Kidney (tissue), 14 donors: Measurements from ENCODE around the gene OSBP2. TPM values are rescaled to one million over a fixed set of nuclear protein-coding genes. Genes with fewer than 3 reads are reported as not detected.
A peak's percentile ranks its signal among the peaks of the same experiment; 100 is the strongest.

Experiments
- DNase-seq, 5 donors: peaks; one replicate each; pipeline ENCODE4 v3.0.0-alpha.2; 2013 to 2020
- FAIRE-seq: peaks from 2 replicates; lab custom pipeline; 2012; peaks lifted over from hg19 to GRCh38; lab: Jason Lieb, UNC
- H3K27ac ChIP-seq, 2 donors: one replicate each; pipeline ENCODE4 v1.7.0; 2013; ENCODE audit warnings: low read depth in 2 of 2, low read length in 2 of 2, inconsistent platforms in 1 of 2
- H3K27me3 ChIP-seq: one replicate; pipeline ENCODE4 v1.7.1; 2013; ENCODE audit warnings: low read length, inconsistent platforms; ENCODE audit not compliant: control insufficient read depth, insufficient read depth
- H3K36me3 ChIP-seq, 3 donors: one replicate each; pipeline versions ENCODE4 v1.7.0 to v1.7.1; 2013; ENCODE audit warnings: low read length in 3 of 3, control low read depth in 1 of 3, inconsistent platforms in 1 of 3; ENCODE audit not compliant: insufficient read depth in 3 of 3, control insufficient read depth in 2 of 3
- H3K4me1 ChIP-seq, 3 donors: one replicate each; pipeline versions ENCODE4 v1.7.0 to v1.7.1; 2013; ENCODE audit warnings: low read length in 3 of 3, inconsistent platforms in 1 of 3, low read depth in 1 of 3; ENCODE audit not compliant: control insufficient read depth in 2 of 3, insufficient read depth in 2 of 3
- H3K4me3 ChIP-seq, 3 donors: one replicate each; pipeline versions ENCODE4 v1.7.0 to v1.8.1; 2013; ENCODE audit warnings: low read length in 3 of 3, control low read depth in 1 of 3, inconsistent platforms in 1 of 3
- H3K9ac ChIP-seq, 3 donors: one replicate each; pipeline versions ENCODE4 v1.7.0 to v1.7.1; 2013; ENCODE audit warnings: low read length in 3 of 3, control low read depth in 1 of 3, inconsistent platforms in 1 of 3
- H3K9me3 ChIP-seq, 3 donors: one replicate each; pipeline versions ENCODE4 v1.7.0 to v1.7.1; 2013; ENCODE audit warnings: low read length in 3 of 3, control low read depth in 1 of 3, inconsistent platforms in 1 of 3; ENCODE audit not compliant: control insufficient read depth in 2 of 3, insufficient read depth in 1 of 3
- CTCF ChIP-seq: IDR thresholded peaks from 3 replicates; pipeline ENCODE4 v1.5.1; 2012; ENCODE audit warnings: mild to moderate bottlenecking, moderate library complexity, borderline replicate concordance; ENCODE audit not compliant: insufficient read depth; ENCODE audit errors: extremely low read depth
- intact Hi-C: fragments of 100-400 bp; cut with DNase I; formaldehyde crosslinking; loops from one replicate; pipeline ENCODE4 v1.11.1; 2022
- polyA plus RNA-seq: library from polyadenylated mRNA; stranded (reverse); fragments of 350-450 nt; fragmentation: Illumina TruSeq; extraction: RNeasy Lipid Tissue Mini Kit (QIAGEN cat#74804); gene quantifications from one replicate; pipeline ENCODE4 v1.2.3, GENCODE V29; 2014; ENCODE audit warnings: low read depth, low replicate concordance; ENCODE audit not compliant: insufficient read depth
- total RNA-seq: library from RNA; stranded (reverse); fragmentation: NEBNext Ultra II Directional; extraction: Animal tissue kit (Norgen Biotek cat#: 25700); gene quantifications from one replicate; pipeline ENCODE4 v1.2.1, GENCODE V29; 2021
- donor health status: control.
- donor health status: control.
- donor health status: control.
- donor health status: control.
- donor health status: control.
- donor health status: DM: yes; HTN: yes; CAD: no.
- donor health status: Normal renal cell carcinoma (clear cell type).

OSBP2 gene
- total and polyA plus RNA-seq, 2 donors from 2014 or later: 3.4 to 4.0 TPM

- no peak overlapping the region for H3K9ac ChIP-seq
- peaks cover 0 to 12% (median 0%) of the 10 kb centered on the region in 3 donors for H3K36me3 ChIP-seq
- no peak for FAIRE-seq
- H3K27ac ChIP-seq: no peak overlapping the region
- peaks cover 0 to 7% (median 0%) of the 10 kb centered on the region in 3 donors for H3K4me1 ChIP-seq
- no peaks in the 10 kb centered on the region for H3K27me3 ChIP-seq
- intact Hi-C loops: no loop called here
- H3K4me3 ChIP-seq: no peak overlapping the region
- DNase-seq: no peak
- no peak for TF ChIP-seq CTCF
- H3K9me3 ChIP-seq: no peaks in the 10 kb centered on the region
Observed at GRCh38 chr22:30664798-30665197, 29.9 kb upstream of the OSBP2 start.

- intact Hi-C loops: no loop called here
- peaks cover 0 to 7% (median 0%) of the 10 kb centered on the region in 3 donors for H3K4me1 ChIP-seq
- H3K27me3 ChIP-seq: no peaks in the 10 kb centered on the region
- no peak overlapping the region for H3K4me3 ChIP-seq
- no peak overlapping the region for H3K27ac ChIP-seq
- TF ChIP-seq CTCF: no peak
- FAIRE-seq: no peak
- no peak for DNase-seq
- H3K36me3 ChIP-seq: peaks cover 0 to 12% (median 0%) of the 10 kb centered on the region in 3 donors
- no peak overlapping the region for H3K9ac ChIP-seq
- H3K9me3 ChIP-seq: no peaks in the 10 kb centered on the region
Observed at GRCh38 chr22:30665266-30665665, 29.4 kb upstream of the OSBP2 start.

- no peaks in the 10 kb centered on the region for H3K27me3 ChIP-seq
- H3K27ac ChIP-seq: no peak overlapping the region
- intact Hi-C loops: no loop called here
- DNase-seq: no peak
- H3K4me3 ChIP-seq: no peak overlapping the region
- H3K9me3 ChIP-seq: no peaks in the 10 kb centered on the region
- FAIRE-seq: no peak
- H3K36me3 ChIP-seq: peaks cover 0 to 12% (median 0%) of the 10 kb centered on the region in 3 donors
- no peak overlapping the region for H3K9ac ChIP-seq
- no peak for TF ChIP-seq CTCF
- H3K4me1 ChIP-seq: peaks cover 0 to 7% (median 0%) of the 10 kb centered on the region in 3 donors
Observed at GRCh38 chr22:30665786-30666185, 28.9 kb upstream of the OSBP2 start.

GRCh38 chr22:30667107-30667493 is 27.6 kb upstream of the OSBP2 start:
- FAIRE-seq: no peak
- DNase-seq: peak in 1 of 5 donors; percentile 2
- Histone ChIP-seq H3K9me3 (no peaks in the 10 kb centered on the region), H3K27me3 (no peaks in the 10 kb centered on the region), H3K4me3 (peak overlapping the region; percentile 75 to 86 (median 81)), H3K36me3 (peaks cover 0 to 12% (median 0%) of the 10 kb centered on the region in 3 donors), H3K9ac (peak overlapping the region; percentile 67 to 80 (median 74)), H3K27ac (no peak overlapping the region), H3K4me1 (peaks cover 0 to 7% (median 0%) of the 10 kb centered on the region in 3 donors)
- no peak for TF ChIP-seq CTCF
- intact Hi-C loops: no loop called here
